ENCODE results near the gene PTPN1. TPM values are rescaled to one million over a fixed set of nuclear protein-coding genes. Genes with fewer than 3 reads are reported as not detected.
"Not testable (repeated sequence)": the region's sequence is repeated elsewhere in the genome, so short reads cannot be mapped to it uniquely, and the experiment has no call there.

The PTPN1 gene
- polyA plus RNA-seq, 1 donor = 18.4 TPM

- not testable (repeated sequence) for H3K4me3 ChIP-seq (ENCODE audit: low read length); H3K27me3 ChIP-seq (ENCODE audit: control insufficient read depth, insufficient read depth, low read length); H3K36me3 ChIP-seq (ENCODE audit: control insufficient read depth, insufficient read depth, low read length); H3K4me1 ChIP-seq (ENCODE audit: control insufficient read depth, insufficient read depth, low read length); DNase-seq; H3K27ac ChIP-seq (ENCODE audit: low read length); H3K9me3 ChIP-seq (ENCODE audit: control insufficient read depth, low read depth, low read length)
- no CpG with 5 or more reads among the region's 5 CpGs for WGBS (ENCODE audit: insufficient coverage, low lambda C conversion rate)
These were observed 88.6 kb downstream of the PTPN1 start for GRCh38 chr20:50598768-50599167.

GRCh38 chr20:50600281-50600895 is 90.2 kb downstream of the PTPN1 start:
- H3K4me1 ChIP-seq (ENCODE audit: control insufficient read depth, insufficient read depth, low read length) = peaks cover 7% of the 10 kb centered on the region
- no peak overlapping the region for H3K4me3 ChIP-seq (ENCODE audit: low read length)
- H3K27me3 ChIP-seq (ENCODE audit: control insufficient read depth, insufficient read depth, low read length) = peaks cover 5% of the 10 kb centered on the region
- 89% methylated on average over 3 of the region's 12 CpGs for WGBS (ENCODE audit: insufficient coverage, low lambda C conversion rate)
- no peak for DNase-seq
- H3K9me3 ChIP-seq (ENCODE audit: control insufficient read depth, low read depth, low read length) = no peaks in the 10 kb centered on the region
- H3K36me3 ChIP-seq (ENCODE audit: control insufficient read depth, insufficient read depth, low read length) = no peaks in the 10 kb centered on the region
- no peak overlapping the region for H3K27ac ChIP-seq (ENCODE audit: low read length)

GRCh38 chr20:50601511-50602431 is 91.6 kb downstream of the PTPN1 start:
- no CpG with 5 or more reads among the region's 33 CpGs for WGBS (ENCODE audit: insufficient coverage, low lambda C conversion rate)
- no peaks in the 10 kb centered on the region for H3K36me3 ChIP-seq (ENCODE audit: control insufficient read depth, insufficient read depth, low read length)
- H3K4me3 ChIP-seq (ENCODE audit: low read length) = no peak overlapping the region
- no peak overlapping the region for H3K27ac ChIP-seq (ENCODE audit: low read length)
- H3K9me3 ChIP-seq (ENCODE audit: control insufficient read depth, low read depth, low read length) = no peaks in the 10 kb centered on the region
- H3K4me1 ChIP-seq (ENCODE audit: control insufficient read depth, insufficient read depth, low read length) = no peaks in the 10 kb centered on the region
- no peak for DNase-seq
- H3K27me3 ChIP-seq (ENCODE audit: control insufficient read depth, insufficient read depth, low read length) = no peaks in the 10 kb centered on the region

GRCh38 chr20:50602432-50603088 is 92.4 kb downstream of the PTPN1 start:
- Histone ChIP-seq H3K36me3 (ENCODE audit: control insufficient read depth, insufficient read depth, low read length) (no peaks in the 10 kb centered on the region), H3K27me3 (ENCODE audit: control insufficient read depth, insufficient read depth, low read length) (no peaks in the 10 kb centered on the region), H3K4me1 (ENCODE audit: control insufficient read depth, insufficient read depth, low read length) (no peaks in the 10 kb centered on the region), H3K9me3 (ENCODE audit: control insufficient read depth, low read depth, low read length) (no peaks in the 10 kb centered on the region), H3K4me3 (ENCODE audit: low read length) (no peak overlapping the region), H3K27ac (ENCODE audit: low read length) (no peak overlapping the region)
- no peak for DNase-seq
- WGBS (ENCODE audit: insufficient coverage, low lambda C conversion rate) = 100% methylated on average over 2 of the region's 15 CpGs

GRCh38 chr20:50604451-50604850 is 94.3 kb downstream of the PTPN1 start:
- Histone ChIP-seq H3K9me3 (ENCODE audit: control insufficient read depth, low read depth, low read length) (no peaks in the 10 kb centered on the region), H3K27me3 (ENCODE audit: control insufficient read depth, insufficient read depth, low read length) (no peaks in the 10 kb centered on the region), H3K36me3 (ENCODE audit: control insufficient read depth, insufficient read depth, low read length) (no peaks in the 10 kb centered on the region), H3K4me1 (ENCODE audit: control insufficient read depth, insufficient read depth, low read length) (no peaks in the 10 kb centered on the region), H3K27ac (ENCODE audit: low read length) (no peak overlapping the region), H3K4me3 (ENCODE audit: low read length) (no peak overlapping the region)
- no CpG with 5 or more reads among the region's 12 CpGs for WGBS (ENCODE audit: insufficient coverage, low lambda C conversion rate)
- no peak for DNase-seq

GRCh38 chr20:50605136-50605535 is 95.0 kb downstream of the PTPN1 start:
- no peaks in the 10 kb centered on the region for H3K36me3 ChIP-seq (ENCODE audit: control insufficient read depth, insufficient read depth, low read length)
- DNase-seq = no peak
- H3K27me3 ChIP-seq (ENCODE audit: control insufficient read depth, insufficient read depth, low read length) = no peaks in the 10 kb centered on the region
- H3K9me3 ChIP-seq (ENCODE audit: control insufficient read depth, low read depth, low read length) = no peaks in the 10 kb centered on the region
- WGBS (ENCODE audit: insufficient coverage, low lambda C conversion rate) = 100% methylated on average over 1 of the region's 5 CpGs
- H3K4me3 ChIP-seq (ENCODE audit: low read length) = no peak overlapping the region
- H3K4me1 ChIP-seq (ENCODE audit: control insufficient read depth, insufficient read depth, low read length) = no peaks in the 10 kb centered on the region
- no peak overlapping the region for H3K27ac ChIP-seq (ENCODE audit: low read length)

GRCh38 chr20:50607436-50607835 is 97.3 kb downstream of the PTPN1 start:
- no peak for DNase-seq
- Histone ChIP-seq H3K36me3 (ENCODE audit: control insufficient read depth, insufficient read depth, low read length) (no peaks in the 10 kb centered on the region), H3K4me3 (ENCODE audit: low read length) (no peak overlapping the region), H3K4me1 (ENCODE audit: control insufficient read depth, insufficient read depth, low read length) (no peaks in the 10 kb centered on the region), H3K27ac (ENCODE audit: low read length) (no peak overlapping the region), H3K9me3 (ENCODE audit: control insufficient read depth, low read depth, low read length) (no peaks in the 10 kb centered on the region), H3K27me3 (ENCODE audit: control insufficient read depth, insufficient read depth, low read length) (no peaks in the 10 kb centered on the region)
- whole genome bisulfite sequencing (ENCODE audit: insufficient coverage, low lambda C conversion rate) = no CpG with 5 or more reads among the region's 9 CpGs

- 80% methylated on average over 1 of the region's 32 CpGs for WGBS (ENCODE audit: insufficient coverage, low lambda C conversion rate)
- Histone ChIP-seq H3K4me1 (ENCODE audit: control insufficient read depth, insufficient read depth, low read length) (no peaks in the 10 kb centered on the region), H3K4me3 (ENCODE audit: low read length) (no peak overlapping the region), H3K36me3 (ENCODE audit: control insufficient read depth, insufficient read depth, low read length) (no peaks in the 10 kb centered on the region), H3K27me3 (ENCODE audit: control insufficient read depth, insufficient read depth, low read length) (no peaks in the 10 kb centered on the region), H3K27ac (ENCODE audit: low read length) (no peak overlapping the region), H3K9me3 (ENCODE audit: control insufficient read depth, low read depth, low read length) (no peaks in the 10 kb centered on the region)
- no peak for DNase-seq
These were observed 97.9 kb downstream of the PTPN1 start for GRCh38 chr20:50607850-50608749.

GRCh38 chr20:50608750-50609104 is 98.5 kb downstream of the PTPN1 start:
- WGBS (ENCODE audit: insufficient coverage, low lambda C conversion rate) = no CpG with 5 or more reads among the region's 13 CpGs
- no peaks in the 10 kb centered on the region for H3K36me3 ChIP-seq (ENCODE audit: control insufficient read depth, insufficient read depth, low read length)
- DNase-seq = no peak
- no peaks in the 10 kb centered on the region for H3K9me3 ChIP-seq (ENCODE audit: control insufficient read depth, low read depth, low read length)
- no peak overlapping the region for H3K27ac ChIP-seq (ENCODE audit: low read length)
- no peak overlapping the region for H3K4me3 ChIP-seq (ENCODE audit: low read length)
- no peaks in the 10 kb centered on the region for H3K4me1 ChIP-seq (ENCODE audit: control insufficient read depth, insufficient read depth, low read length)
- no peaks in the 10 kb centered on the region for H3K27me3 ChIP-seq (ENCODE audit: control insufficient read depth, insufficient read depth, low read length)

Measured in large intestine (tissue), 3 donors.